SU-DHL-6 (cell line): ENCODE measurements around the gene ABI1.

Source experiments
- H2AFZ ChIP-seq: fragments of 200-600 bp; sonication (generic); 2 replicates; pipeline ENCODE4 v1.6.1; 2014; ENCODE audit warnings: low read depth, mild to moderate bottlenecking, moderate library complexity, mixed read lengths, antibody characterized with exemption, low read length; ENCODE audit not compliant: severe bottlenecking
- H3F3A ChIP-seq: fragments of 200-600 bp; shearing (Covaris generic); 2 replicates; pipeline ENCODE4 v1.6.0; 2016; ENCODE audit warnings: antibody characterized with exemption, mild to moderate bottlenecking; ENCODE audit not compliant: insufficient read depth
- H3K27ac ChIP-seq: fragments of 200-600 bp; sonication (generic); 2 replicates; pipeline ENCODE4 v1.5.1; 2016; ENCODE audit warnings: low read depth, mild to moderate bottlenecking, low read length, moderate library complexity, mixed read lengths
- H3K27me3 ChIP-seq: fragments of 200-600 bp; sonication (generic), shearing (Covaris generic); 2 replicates; pipeline ENCODE4 v1.6.0; 2014; ENCODE audit warnings: mild to moderate bottlenecking, low read length
- H3K36me3 ChIP-seq: fragments of 200-600 bp; sonication (generic); 2 replicates; pipeline ENCODE4 v1.6.1; 2014; ENCODE audit warnings: mild to moderate bottlenecking, low read length, mixed read lengths
- H3K4me2 ChIP-seq: fragments of 300-600, 200-600 bp; shearing (Covaris generic), sonication (generic); 2 replicates; pipeline ENCODE4 v1.6.0; 2014; ENCODE audit warnings: low read length, low read depth, mild to moderate bottlenecking; ENCODE audit not compliant: poor library complexity, severe bottlenecking
- H3K4me3 ChIP-seq: fragments of 200-600 bp; sonication (generic); 2 replicates; pipeline ENCODE4 v1.5.1; 2014; ENCODE audit warnings: antibody characterized with exemption, low read length, mild to moderate bottlenecking, mixed read lengths; ENCODE audit not compliant: insufficient read depth, poor library complexity, severe bottlenecking
- H3K79me2 ChIP-seq: fragments of 200-600 bp; sonication (generic); 2 replicates; pipeline ENCODE4 v1.6.1; 2014; ENCODE audit warnings: mild to moderate bottlenecking, low read length, moderate library complexity; ENCODE audit not compliant: insufficient read depth
- H3K9ac ChIP-seq: fragments of 200-600 bp; sonication (generic); 2 replicates; pipeline ENCODE4 v1.7.0; 2014; ENCODE audit warnings: mild to moderate bottlenecking, low read length
- H3K9me2 ChIP-seq: fragments of 200-600 bp; sonication (generic); replicated peaks from 2 replicates; pipeline ENCODE4 v1.6.1; 2014; ENCODE audit warnings: low read length; ENCODE audit not compliant: insufficient read depth
- H3K9me3 ChIP-seq: fragments of 200-600 bp; sonication (generic); 2 replicates; pipeline ENCODE4 v1.6.1; 2014; ENCODE audit warnings: low read length, mixed read lengths; ENCODE audit not compliant: insufficient read depth
- H4K20me1 ChIP-seq: fragments of 200-600 bp; sonication (generic); 2 replicates; pipeline ENCODE4 v1.6.1; 2014; ENCODE audit warnings: low read depth, mild to moderate bottlenecking, antibody characterized with exemption, low read length, moderate library complexity, mixed read lengths
- CTCF ChIP-seq: fragments of 200-600 bp; sonication (generic); IDR thresholded peaks from one replicate; pipeline ENCODE4 v1.5.1; 2017; ENCODE audit warnings: antibody characterized with exemption, mild to moderate bottlenecking, low read length, moderate library complexity; ENCODE audit not compliant: insufficient read depth, poor library complexity, severe bottlenecking
- EZH2phosphoT487 ChIP-seq: fragments of 200-600 bp; sonication (generic), shearing (Covaris generic); conservative IDR thresholded peaks from 2 replicates; pipeline ENCODE4 v1.6.1; 2018; ENCODE audit warnings: mild to moderate bottlenecking, antibody characterized with exemption, low read length, moderate library complexity, mixed read lengths

Gene ABI1

GRCh38 chr10:26737730-26738129 lies 123.0 kb downstream of the ABI1 start:
- Histone ChIP-seq H3K27ac (peak overlapping the region; percentile 88), H3K36me3 (peaks cover 7% of the 10 kb centered on the region; the same call in 1 of the 2 replicates), H3K9ac (peak overlapping the region; percentile 20), H2AFZ (no peak overlapping the region), H3K4me3 (no peak overlapping the region), H4K20me1 (no peaks in the 10 kb centered on the region), H3K9me3 (no peaks in the 10 kb centered on the region), H3F3A (peaks cover 52% of the 10 kb centered on the region), H3K27me3 (no peaks in the 10 kb centered on the region), H3K79me2 (no peaks in the 10 kb centered on the region), H3K4me2 (peak overlapping the region; percentile 50), H3K9me2 (no peaks in the 10 kb centered on the region)
- TF ChIP-seq CTCF = no peak
- no peak for TF ChIP-seq EZH2phosphoT487

GRCh38 chr10:26735435-26735834 lies 125.3 kb downstream of the ABI1 start:
- Histone ChIP-seq H3K27me3 (no peaks in the 10 kb centered on the region), H4K20me1 (no peaks in the 10 kb centered on the region), H3K79me2 (no peaks in the 10 kb centered on the region), H3K9me2 (no peaks in the 10 kb centered on the region), H3K4me2 (no peak overlapping the region), H3K4me3 (no peak overlapping the region), H3K36me3 (peaks cover 7% of the 10 kb centered on the region; the same call in 1 of the 2 replicates), H3K9me3 (no peaks in the 10 kb centered on the region), H3F3A (peaks cover 39% of the 10 kb centered on the region), H2AFZ (no peak overlapping the region), H3K9ac (no peak overlapping the region), H3K27ac (no peak overlapping the region; the same call in 1 of the 2 replicates)
- no peak for TF ChIP-seq CTCF
- no peak for TF ChIP-seq EZH2phosphoT487

- peaks cover 4% of the 10 kb centered on the region; the same call in 1 of the 2 replicates for H3K79me2 ChIP-seq
- peaks cover 25% of the 10 kb centered on the region for H3F3A ChIP-seq
- H3K9me2 ChIP-seq = no peaks in the 10 kb centered on the region
- no peak overlapping the region for H3K27ac ChIP-seq
- H3K27me3 ChIP-seq = no peaks in the 10 kb centered on the region
- TF ChIP-seq CTCF (no peak), EZH2phosphoT487 (no peak)
- no peak overlapping the region for H3K4me2 ChIP-seq
- no peaks in the 10 kb centered on the region for H4K20me1 ChIP-seq
- no peaks in the 10 kb centered on the region for H3K9me3 ChIP-seq
- H2AFZ ChIP-seq = no peak overlapping the region
- peaks cover 14% of the 10 kb centered on the region for H3K36me3 ChIP-seq
- H3K9ac ChIP-seq = no peak overlapping the region
- H3K4me3 ChIP-seq = no peak overlapping the region
Observed at GRCh38 chr10:26733750-26734568, 126.8 kb downstream of the ABI1 start.
